ENCODE data around the gene ZHX3.

GRCh38 chr20:41344938-41345728 is 27.6 kb upstream of the ZHX3 start:
- TF ChIP-seq CTCF (IDR thresholded peaks at IDR 0.05 in 2 of 3, conservative IDR thresholded peaks at IDR 0.05 in 1 of 3; ENCODE audit: control insufficient read depth in 2 of 3, extremely low read depth in 1 of 3, insufficient read depth in 1 of 3, low read depth in 3 of 3, low read length in 3 of 3) (no peak), POLR2A (IDR thresholded peaks at IDR 0.05; ENCODE audit: low read depth, low read length) (no peak), CHD2 (IDR thresholded peaks at IDR 0.05; ENCODE audit: borderline replicate concordance, low read depth, low read length) (no peak), SMC3 (IDR thresholded peaks at IDR 0.05; ENCODE audit: borderline replicate concordance, low read length) (no peak), TCF3 (IDR thresholded peaks at IDR 0.05; ENCODE audit: borderline replicate concordance, insufficient read depth, low read depth, low read length) (no peak), NFIC (IDR thresholded peaks at IDR 0.05; ENCODE audit: low read depth, low read length) (no peak), EZH2 (IDR thresholded peaks at IDR 0.05; ENCODE audit: borderline replicate concordance, control insufficient read depth, low read depth, low read length) (no peak), JUNB (IDR thresholded peaks at IDR 0.05) (no peak), POLR2AphosphoS5 (IDR thresholded peaks at IDR 0.05; ENCODE audit: low read length) (no peak), RFX5 (IDR thresholded peaks at IDR 0.05; ENCODE audit: low read depth, low read length) (no peak), NBN (IDR thresholded peaks at IDR 0.05) (no peak)
